ENCODE measurements around the gene OGT. TPM values are rescaled to one million over a fixed set of nuclear protein-coding genes. Genes with fewer than 3 reads are reported as not detected.

The OGT gene
- polyA plus RNA-seq, 3 donors: 11.7 to 310 (median 14.0) TPM

DNA sequence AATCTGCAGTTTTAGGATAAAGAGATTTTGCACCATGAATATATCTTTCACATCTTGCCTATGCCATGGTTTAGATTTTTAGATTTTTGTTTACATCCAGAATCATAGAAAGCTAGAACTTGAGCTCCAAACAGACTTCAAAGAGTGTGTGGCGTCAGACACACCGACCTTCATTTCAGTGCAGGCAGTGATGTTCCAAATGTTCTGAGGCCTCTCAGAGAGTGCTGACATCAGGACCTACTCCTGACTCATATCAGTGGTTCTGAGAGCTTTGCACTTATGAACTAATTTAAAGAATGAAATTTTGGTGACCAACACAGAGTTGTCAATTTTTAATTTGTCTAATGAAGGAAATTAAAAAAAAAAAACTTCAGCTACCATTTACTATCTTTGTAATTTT lies 67.1 kb downstream of the OGT start:
- Mint-ChIP-seq H3K4me1 (no peaks in the 10 kb centered on the region), H3K27ac (no peak overlapping the region), H3K27me3 (ENCODE audit: low read depth in 3 of 3) (peaks cover 0 to 4% (median 0%) of the 10 kb centered on the region in 3 donors), H3K4me3 (no peak overlapping the region), H3K36me3 (peaks cover 69 to 70% of the 10 kb centered on the region in 2 donors), H3K9me3 (peaks cover 0 to 6% (median 0%) of the 10 kb centered on the region in 7 donors)
- Histone ChIP-seq H3K36me3 (replicated peaks in 1 of 2; ENCODE audit: control insufficient read depth in 1 of 2, insufficient read depth in 2 of 2, low read length in 2 of 2) (peaks cover 42 to 87% of the 10 kb centered on the region in 2 donors), H3K79me2 (ENCODE audit: insufficient read depth, low read length) (no peaks in the 10 kb centered on the region), H3K9me3 (replicated peaks in 1 of 2; ENCODE audit: control insufficient read depth in 1 of 2, insufficient read depth in 1 of 2, low read length in 2 of 2) (no peaks in the 10 kb centered on the region), H2AFZ (ENCODE audit: insufficient read depth, low read depth, low read length, poor library complexity, severe bottlenecking) (no peak overlapping the region), H3K4me1 (ENCODE audit: control insufficient read depth in 1 of 2, insufficient read depth in 2 of 2, low read length in 2 of 2) (no peaks in the 10 kb centered on the region), H3K9ac (ENCODE audit: insufficient read depth, low read length, poor library complexity, severe bottlenecking) (no peak overlapping the region), H3K4me3 (replicated peaks in 1 of 3; ENCODE audit: low read depth in 2 of 3, low read length in 3 of 3) (no peak overlapping the region), H3K27me3 (ENCODE audit: control insufficient read depth in 2 of 2, insufficient read depth in 2 of 2, low read length in 2 of 2) (no peaks in the 10 kb centered on the region), H4K20me1 (ENCODE audit: insufficient read depth, low read length) (no peaks in the 10 kb centered on the region), H3K4me2 (replicated peaks; ENCODE audit: extremely low read depth, low read length, poor library complexity, severe bottlenecking) (no peak overlapping the region), H3K27ac (ENCODE audit: low read depth in 1 of 2, low read length in 2 of 2) (no peak overlapping the region)
- TF ChIP-seq, protein P1, sequence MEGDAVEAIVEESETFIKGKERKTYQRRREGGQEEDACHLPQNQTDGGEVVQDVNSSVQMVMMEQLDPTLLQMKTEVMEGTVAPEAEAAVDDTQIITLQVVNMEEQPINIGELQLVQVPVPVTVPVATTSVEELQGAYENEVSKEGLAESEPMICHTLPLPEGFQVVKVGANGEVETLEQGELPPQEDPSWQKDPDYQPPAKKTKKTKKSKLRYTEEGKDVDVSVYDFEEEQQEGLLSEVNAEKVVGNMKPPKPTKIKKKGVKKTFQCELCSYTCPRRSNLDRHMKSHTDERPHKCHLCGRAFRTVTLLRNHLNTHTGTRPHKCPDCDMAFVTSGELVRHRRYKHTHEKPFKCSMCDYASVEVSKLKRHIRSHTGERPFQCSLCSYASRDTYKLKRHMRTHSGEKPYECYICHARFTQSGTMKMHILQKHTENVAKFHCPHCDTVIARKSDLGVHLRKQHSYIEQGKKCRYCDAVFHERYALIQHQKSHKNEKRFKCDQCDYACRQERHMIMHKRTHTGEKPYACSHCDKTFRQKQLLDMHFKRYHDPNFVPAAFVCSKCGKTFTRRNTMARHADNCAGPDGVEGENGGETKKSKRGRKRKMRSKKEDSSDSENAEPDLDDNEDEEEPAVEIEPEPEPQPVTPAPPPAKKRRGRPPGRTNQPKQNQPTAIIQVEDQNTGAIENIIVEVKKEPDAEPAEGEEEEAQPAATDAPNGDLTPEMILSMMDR (IDR thresholded peaks at IDR 0.05): no peak
- WGBS (ENCODE audit: insufficient coverage): no CpG with 5 or more reads among the region's 2 CpGs
- intact Hi-C loops (cut with micrococcal nuclease): no loop called here
- no peak for DNase-seq

DNA sequence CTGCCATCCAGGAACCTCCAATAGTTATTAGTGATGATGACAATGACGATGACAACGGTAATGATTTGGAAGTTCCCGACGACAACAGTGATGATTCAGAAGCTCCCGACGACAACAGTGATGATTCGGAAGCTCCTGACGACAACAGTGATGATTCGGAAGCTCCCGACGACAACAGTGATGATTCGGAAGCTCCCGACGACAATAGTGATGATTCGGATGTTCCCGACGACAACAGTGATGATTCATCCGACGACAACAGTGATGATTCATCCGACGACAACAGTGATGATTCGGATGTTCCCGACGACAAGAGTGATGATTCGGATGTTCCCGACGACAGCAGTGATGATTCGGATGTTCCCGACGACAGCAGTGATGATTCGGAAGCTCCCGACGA lies 70.7 kb downstream of the OGT start:
- no peaks in the 10 kb centered on the region for H3K4me1 Mint-ChIP-seq
- TF ChIP-seq, protein P1 (IDR thresholded peaks at IDR 0.05): no peak
- peaks cover 74 to 76% of the 10 kb centered on the region in 2 donors for H3K36me3 Mint-ChIP-seq
- Histone ChIP-seq H3K27ac (ENCODE audit: low read depth in 1 of 2, low read length in 2 of 2) (no peak overlapping the region), H3K4me1 (ENCODE audit: control insufficient read depth in 1 of 2, insufficient read depth in 2 of 2, low read length in 2 of 2) (no peaks in the 10 kb centered on the region), H3K36me3 (replicated peaks in 1 of 2; ENCODE audit: control insufficient read depth in 1 of 2, insufficient read depth in 2 of 2, low read length in 2 of 2) (peaks cover 49 to 86% of the 10 kb centered on the region in 2 donors), H3K79me2 (ENCODE audit: insufficient read depth, low read length) (no peaks in the 10 kb centered on the region), H2AFZ (ENCODE audit: insufficient read depth, low read depth, low read length, poor library complexity, severe bottlenecking) (no peak overlapping the region), H3K9ac (ENCODE audit: insufficient read depth, low read length, poor library complexity, severe bottlenecking) (no peak overlapping the region), H3K9me3 (replicated peaks in 1 of 2; ENCODE audit: control insufficient read depth in 1 of 2, insufficient read depth in 1 of 2, low read length in 2 of 2) (no peaks in the 10 kb centered on the region), H3K4me2 (replicated peaks; ENCODE audit: extremely low read depth, low read length, poor library complexity, severe bottlenecking) (no peak overlapping the region), H3K27me3 (ENCODE audit: control insufficient read depth in 2 of 2, insufficient read depth in 2 of 2, low read length in 2 of 2) (no peaks in the 10 kb centered on the region), H4K20me1 (ENCODE audit: insufficient read depth, low read length) (no peaks in the 10 kb centered on the region), H3K4me3 (replicated peaks in 1 of 3; ENCODE audit: low read depth in 2 of 3, low read length in 3 of 3) (no peak overlapping the region)
- DNase-seq: peak in 1 of 3 donors; percentile 19
- intact Hi-C loops (cut with micrococcal nuclease): no loop called here
- H3K27me3 Mint-ChIP-seq (ENCODE audit: low read depth in 3 of 3): peaks cover 0 to 7% (median 0%) of the 10 kb centered on the region in 3 donors
- 95% methylated on average over 20 of the region's 33 CpGs for WGBS (ENCODE audit: insufficient coverage)
- H3K9me3 Mint-ChIP-seq: peaks cover 0 to 4% (median 1%) of the 10 kb centered on the region in 7 donors
- H3K4me3 Mint-ChIP-seq: no peak overlapping the region
- H3K27ac Mint-ChIP-seq: no peak overlapping the region
